SK-N-MC (cell line): Measurements from ENCODE around the gene EID2.

Source experiments
- DNase-seq: peaks from one replicate; pipeline ENCODE4 v3.0.0-alpha.2; 2011; ENCODE audit warnings: low read depth, low spot score
- H3K27ac ChIP-seq: fragments of 200-600 bp; sonication (generic); 2 replicates; pipeline ENCODE4 v1.5.1; 2016; ENCODE audit warnings: mixed run types
- H3K36me3 ChIP-seq: fragments of 200-600 bp; sonication (generic); 2 replicates; pipeline ENCODE4 v1.6.1; 2017; ENCODE audit warnings: antibody characterized with exemption, low read length, mixed read lengths; ENCODE audit not compliant: insufficient read depth
- H3K4me3 ChIP-seq: fragments of 200-600 bp; sonication (generic); 2 replicates; pipeline ENCODE4 v1.5.1; 2016
- H3K9ac ChIP-seq: fragments of 200-600 bp; sonication (generic); 2 replicates; pipeline ENCODE4 v1.8.0; 2017; ENCODE audit warnings: mixed run types, mixed read lengths; ENCODE audit not compliant: insufficient read length
- H3K9me3 ChIP-seq: fragments of 200-600 bp; sonication (generic); 2 replicates; pipeline ENCODE4 v1.6.1; 2017; ENCODE audit warnings: low read depth, mild to moderate bottlenecking, antibody characterized with exemption, low read length, moderate library complexity, mixed read lengths
- EZH2 ChIP-seq: fragments of 200-600 bp; sonication (generic); IDR thresholded peaks from one replicate; pipeline ENCODE4 v1.6.1; 2017; ENCODE audit warnings: antibody characterized with exemption
- FOXP2 ChIP-seq: optimal IDR thresholded peaks from 2 replicates; pipeline ENCODE3; 2011; ENCODE audit warnings: mild to moderate bottlenecking, moderate library complexity; ENCODE audit not compliant: insufficient read depth; ENCODE audit errors: extremely low read length, control extremely low read depth
- POLR2AphosphoS5 ChIP-seq: IDR thresholded peaks from 2 replicates; pipeline ENCODE4 v1.6.1; 2012; ENCODE audit warnings: mild to moderate bottlenecking, low read depth, low read length, borderline replicate concordance

The EID2 gene

DNA sequence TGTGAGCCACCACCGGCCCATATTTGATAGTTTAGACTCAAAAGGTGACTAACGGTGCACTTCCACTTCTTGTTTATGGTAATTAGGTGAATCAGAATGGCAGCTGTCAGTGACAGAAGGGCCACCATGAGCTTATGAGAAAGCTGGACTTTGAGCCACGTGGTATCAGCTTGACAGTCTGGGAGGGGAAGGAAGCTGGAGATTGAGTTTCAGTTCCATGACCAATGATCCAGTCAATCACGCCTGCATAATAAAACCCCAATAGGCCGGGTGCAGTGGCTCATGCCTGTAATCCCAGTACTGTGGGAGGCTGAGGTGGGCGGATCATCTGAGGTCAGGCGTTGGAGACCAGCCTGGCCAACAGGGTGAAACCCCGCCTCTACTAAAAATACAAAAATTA, 15.5 kb downstream of the EID2 start:
- H3K9me3 ChIP-seq = no peaks in the 10 kb centered on the region
- no peaks in the 10 kb centered on the region for H3K36me3 ChIP-seq
- H3K9ac ChIP-seq = no peak overlapping the region
- no peak overlapping the region for H3K4me3 ChIP-seq
- no peak for TF ChIP-seq EZH2
- TF ChIP-seq POLR2AphosphoS5 = no peak
- DNase-seq = no peak
- H3K27ac ChIP-seq = no peak overlapping the region

DNA sequence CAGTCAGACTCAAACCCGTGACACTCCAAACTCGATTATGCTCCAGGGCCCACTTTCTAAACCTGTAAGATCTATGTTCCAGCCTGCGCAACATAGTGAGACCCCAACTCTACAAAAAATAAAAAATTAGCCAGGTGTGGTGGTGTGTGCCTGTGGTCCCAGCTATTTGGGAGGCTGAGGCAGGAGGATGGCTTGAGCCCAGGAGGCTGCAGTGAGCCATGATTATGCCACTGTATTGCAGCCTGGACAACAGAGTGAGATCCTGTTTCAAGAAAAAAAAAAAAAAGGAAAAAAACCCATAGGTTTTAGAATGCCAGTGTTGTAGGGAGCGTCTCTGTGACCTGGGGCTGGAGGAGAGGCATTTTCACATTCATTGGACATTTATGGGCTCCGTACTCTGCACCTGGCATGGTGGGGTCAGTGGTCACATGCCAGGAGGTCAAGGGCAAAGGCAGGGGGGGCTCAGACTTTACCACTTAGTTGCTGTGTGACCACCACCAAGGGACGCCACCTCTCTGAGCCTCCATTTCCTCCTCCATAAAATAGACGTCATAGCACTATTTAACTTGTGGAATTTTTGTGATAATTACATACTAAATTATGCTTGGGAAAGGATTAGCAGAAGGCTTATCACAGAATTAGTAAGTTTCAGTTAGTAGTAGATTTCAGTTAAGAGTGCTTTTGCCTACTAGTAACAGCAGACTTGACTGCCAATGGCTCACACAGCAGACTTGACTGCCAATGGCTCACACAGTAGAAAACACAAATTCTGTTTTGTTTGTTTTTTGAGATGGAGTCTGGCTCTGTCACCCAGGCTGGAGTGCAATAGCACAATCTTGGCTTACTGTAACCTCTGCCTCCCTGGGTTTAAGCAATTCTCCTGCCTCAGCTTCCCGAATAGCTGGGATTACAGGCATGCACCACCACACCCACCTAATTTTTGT, 19.1 kb downstream of the EID2 start:
- TF ChIP-seq POLR2AphosphoS5 (no peak), FOXP2 (no peak), EZH2 (no peak)
- Histone ChIP-seq H3K4me3 (no peak overlapping the region), H3K9me3 (no peaks in the 10 kb centered on the region), H3K9ac (no peak overlapping the region), H3K27ac (no peak overlapping the region), H3K36me3 (no peaks in the 10 kb centered on the region)
- DNase-seq = no peak

GRCh38 chr19:39518975-39519374, 21.0 kb downstream of the EID2 start:
- H3K36me3 ChIP-seq = no peaks in the 10 kb centered on the region
- no peak overlapping the region for H3K9ac ChIP-seq
- TF ChIP-seq EZH2 (no peak), POLR2AphosphoS5 (no peak), FOXP2 (no peak)
- no peaks in the 10 kb centered on the region for H3K9me3 ChIP-seq
- H3K27ac ChIP-seq = no peak overlapping the region
- DNase-seq = no peak
- no peak overlapping the region for H3K4me3 ChIP-seq

GRCh38 chr19:39518458-39518857, 21.5 kb downstream of the EID2 start:
- no peaks in the 10 kb centered on the region for H3K36me3 ChIP-seq
- no peaks in the 10 kb centered on the region for H3K9me3 ChIP-seq
- H3K4me3 ChIP-seq = no peak overlapping the region
- no peak overlapping the region for H3K27ac ChIP-seq
- no peak overlapping the region for H3K9ac ChIP-seq
- no peak for DNase-seq
- TF ChIP-seq FOXP2 (no peak), POLR2AphosphoS5 (no peak), EZH2 (no peak)

DNA sequence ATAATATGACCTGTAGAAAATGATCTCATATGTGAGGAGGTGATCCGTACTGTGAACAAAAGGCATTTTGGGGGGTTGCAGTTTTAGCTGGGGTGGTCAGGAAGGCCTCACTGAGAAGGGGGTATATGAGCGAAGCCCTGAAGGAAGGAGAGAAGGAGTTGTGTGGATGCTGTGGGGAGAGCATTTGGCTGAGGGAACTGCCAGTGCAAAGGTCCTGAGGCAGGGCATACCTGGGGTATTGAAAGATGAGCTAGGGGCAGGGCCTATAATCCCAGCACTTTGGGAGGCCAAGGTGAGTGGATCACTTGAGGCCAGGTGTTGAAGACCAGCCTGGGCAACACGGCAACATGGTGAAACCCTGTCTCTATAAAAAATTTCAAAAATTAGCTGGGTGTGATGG, 22.5 kb downstream of the EID2 start:
- Histone ChIP-seq H3K9me3 (no peaks in the 10 kb centered on the region), H3K4me3 (no peak overlapping the region), H3K27ac (no peak overlapping the region), H3K9ac (no peak overlapping the region), H3K36me3 (no peaks in the 10 kb centered on the region)
- no peak for TF ChIP-seq FOXP2
- TF ChIP-seq EZH2 = no peak
- TF ChIP-seq POLR2AphosphoS5 = no peak
- no peak for DNase-seq

DNA sequence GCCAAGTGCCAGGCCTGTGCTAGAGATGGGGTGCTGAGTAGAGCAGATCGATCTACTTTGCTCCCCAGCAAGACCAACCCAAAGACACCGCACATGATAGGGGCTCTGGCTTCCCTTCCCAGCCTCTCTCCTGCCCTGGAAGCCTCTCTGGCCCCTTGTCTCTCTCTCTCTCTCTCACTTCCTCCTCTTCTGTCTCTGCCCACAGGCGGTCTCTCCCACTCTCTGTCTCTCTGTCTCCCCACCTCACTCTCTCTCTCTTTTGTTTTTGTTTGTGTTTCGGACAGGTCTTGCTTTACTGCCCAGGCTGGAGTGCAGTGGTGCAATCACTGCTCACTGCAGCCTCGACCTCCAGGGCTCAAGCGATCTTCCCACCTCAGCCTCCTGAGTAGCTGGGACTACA, 23.7 kb downstream of the EID2 start:
- no peak overlapping the region for H3K4me3 ChIP-seq
- no peak overlapping the region for H3K9ac ChIP-seq
- TF ChIP-seq POLR2AphosphoS5 = no peak
- TF ChIP-seq EZH2 = no peak
- no peak for TF ChIP-seq FOXP2
- no peak overlapping the region for H3K27ac ChIP-seq
- no peaks in the 10 kb centered on the region for H3K9me3 ChIP-seq
- no peak for DNase-seq
- no peaks in the 10 kb centered on the region for H3K36me3 ChIP-seq

GRCh38 chr19:39515551-39516191, 24.3 kb downstream of the EID2 start:
- H3K36me3 ChIP-seq = no peaks in the 10 kb centered on the region
- H3K9ac ChIP-seq = no peak overlapping the region
- TF ChIP-seq POLR2AphosphoS5 (no peak), EZH2 (peak; percentile 70), FOXP2 (no peak)
- peak overlapping the region; percentile 55 for H3K4me3 ChIP-seq
- H3K27ac ChIP-seq = no peak overlapping the region
- no peak for DNase-seq
- no peaks in the 10 kb centered on the region for H3K9me3 ChIP-seq

DNA sequence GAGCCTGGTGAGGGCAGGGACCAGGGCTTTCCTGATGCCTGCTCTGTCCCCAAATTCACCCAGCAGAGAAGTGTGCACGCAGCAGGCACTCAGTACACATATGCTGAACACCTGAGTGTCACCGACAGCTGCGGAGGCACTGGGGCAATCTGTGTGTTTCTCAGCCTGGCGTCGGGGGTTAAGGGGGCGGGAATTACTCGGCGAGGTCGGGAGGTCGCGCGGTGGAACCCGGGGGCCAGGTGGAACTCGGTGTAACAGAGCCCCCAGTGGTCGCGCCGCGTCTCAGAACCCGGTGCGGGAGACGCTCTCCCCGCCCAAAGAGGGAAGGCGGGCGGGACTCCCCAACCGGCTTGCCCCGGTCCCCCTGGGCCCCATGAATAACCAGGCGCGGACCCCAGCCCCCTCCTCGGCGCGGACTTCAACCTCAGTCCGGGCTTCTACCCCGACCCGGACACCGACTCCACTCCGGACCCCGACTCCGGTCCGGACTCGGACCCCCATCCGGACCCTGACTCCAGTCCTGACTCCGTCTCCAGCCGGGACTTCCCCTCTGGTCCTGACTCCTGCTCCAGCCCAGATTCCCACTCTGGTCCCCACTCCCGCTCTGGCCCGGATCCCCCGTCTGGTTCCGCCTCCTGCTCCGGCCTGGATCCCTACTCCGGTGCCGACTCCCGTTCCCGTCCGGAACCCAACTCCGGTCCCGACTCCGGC, 25.0 kb downstream of the EID2 start, which contains the start of gene SELENOV:
Gene SELENOV (plus strand): TSS at position 300 of the 711 bp plus-strand sequence. CDS start 74 bp downstream, at position 374.
- peak within 1 kb of the TSS; percentile 55 for H3K4me3 ChIP-seq

More for the DNA sequence above, 25.0 kb downstream of the EID2 start, which contains the start of gene SELENOV:
- Histone ChIP-seq H3K27ac (no peak within 1 kb of the TSS), H3K9me3 (no peaks in the 10 kb centered on the region), H3K36me3 (no peaks in the 10 kb centered on the region), H3K9ac (no peak within 1 kb of the TSS)
- TF ChIP-seq POLR2AphosphoS5 (no peak), FOXP2 (no peak), EZH2 (no peak)
- no peak for DNase-seq
